Liver (tissue), 9 donors: Measurements from ENCODE around the gene FNIP1. TPM values are rescaled to one million over a fixed set of nuclear protein-coding genes. Genes with fewer than 3 reads are reported as not detected.
A peak's percentile ranks its signal among the peaks of the same experiment; 100 is the strongest.

Experiments
- DNase-seq: peaks from one replicate; pipeline ENCODE4 v3.0.0-alpha.2; 2017; ENCODE audit warnings: low spot score
- H3K27ac ChIP-seq, 2 donors: one replicate each; pipeline ENCODE4 v1.7.0; 2013; ENCODE audit warnings: inconsistent platforms in 2 of 2, low read length in 2 of 2, control low read depth in 1 of 2, low read depth in 1 of 2, mild to moderate bottlenecking in 1 of 2
- H3K27me3 ChIP-seq, 4 donors: one replicate each; pipeline versions ENCODE4 v1.6.1 to v1.7.0; 2013; ENCODE audit warnings: low read length in 3 of 4, inconsistent platforms in 1 of 4, mild to moderate bottlenecking in 1 of 4, moderate library complexity in 1 of 4; ENCODE audit not compliant: control insufficient read depth in 4 of 4, insufficient read depth in 4 of 4
- H3K36me3 ChIP-seq, 4 donors: one replicate each; pipeline versions ENCODE4 v1.6.1 to v1.7.0; 2013; ENCODE audit warnings: low read length in 3 of 4, mild to moderate bottlenecking in 3 of 4, low read depth in 1 of 4, moderate library complexity in 1 of 4; ENCODE audit not compliant: control insufficient read depth in 4 of 4, insufficient read depth in 3 of 4
- H3K4me1 ChIP-seq, 4 donors: one replicate each; pipeline versions ENCODE4 v1.6.1 to v1.7.0; 2013; ENCODE audit warnings: low read length in 3 of 4, mild to moderate bottlenecking in 3 of 4, moderate library complexity in 1 of 4; ENCODE audit not compliant: control insufficient read depth in 4 of 4, insufficient read depth in 4 of 4
- H3K4me3 ChIP-seq, 3 donors: one replicate each; pipeline versions ENCODE4 v1.6.1 to v1.7.0; 2013; ENCODE audit warnings: low read length in 3 of 3, control low read depth in 1 of 3, low read depth in 1 of 3, mild to moderate bottlenecking in 1 of 3
- H3K9ac ChIP-seq, 2 donors: one replicate each; pipeline ENCODE4 v1.7.0; 2013; ENCODE audit warnings: low read length in 2 of 2, mild to moderate bottlenecking in 2 of 2, moderate library complexity in 2 of 2, control low read depth in 1 of 2, low read depth in 1 of 2
- H3K9me3 ChIP-seq, 4 donors: one replicate each; pipeline versions ENCODE4 v1.6.1 to v1.7.0; 2013; ENCODE audit warnings: low read length in 3 of 4; ENCODE audit not compliant: control insufficient read depth in 4 of 4
- EGR1 ChIP-seq, 2 donors: IDR thresholded peaks; 2 replicates each; pipeline ENCODE4 v1.6.1; 2016 to 2018; ENCODE audit warnings: antibody characterized with exemption in 2 of 2, low read depth in 2 of 2
- GABPA ChIP-seq, 2 donors: IDR thresholded peaks in 1 of 2; conservative IDR thresholded peaks in 1 of 2; 2 replicates each; pipeline ENCODE4 v1.6.1; 2016; ENCODE audit warnings: antibody characterized with exemption in 2 of 2, mild to moderate bottlenecking in 1 of 2, moderate library complexity in 1 of 2
- HNF4A ChIP-seq, 2 donors: conservative IDR thresholded peaks; 2 replicates each; pipeline ENCODE4 v1.6.1; 2016; ENCODE audit warnings: antibody characterized with exemption in 2 of 2, mild to moderate bottlenecking in 2 of 2
- RAD21 ChIP-seq, 2 donors: IDR thresholded peaks; 2 replicates each; pipeline ENCODE4 v1.6.1; 2016; ENCODE audit warnings: antibody characterized with exemption in 2 of 2, mild to moderate bottlenecking in 2 of 2
- RXRA ChIP-seq, 2 donors: IDR thresholded peaks; 2 replicates each; pipeline ENCODE4 v1.6.1; 2017 to 2018; ENCODE audit warnings: antibody characterized with exemption in 2 of 2, mild to moderate bottlenecking in 1 of 2
- SP1 ChIP-seq: IDR thresholded peaks from 2 replicates; pipeline ENCODE4 v1.6.1; 2018; ENCODE audit warnings: antibody characterized with exemption, mild to moderate bottlenecking
- YY1 ChIP-seq: IDR thresholded peaks from 2 replicates; pipeline ENCODE4 v1.6.1; 2016; ENCODE audit warnings: antibody characterized with exemption, mild to moderate bottlenecking
- WGBS: extraction: QIAGEN DNeasy Blood & Tissue Kit; methylation state at CpG from one replicate; pipeline ENCODE4 v1.1.7; 2013; 5-methylcytosine and 5-hydroxymethylcytosine counted together
- polyA plus RNA-seq, 2 donors: library from polyadenylated mRNA; stranded (reverse) in 1 of 2; unstranded in 1 of 2; fragments of 200-250 nt in 1 of 2; fragments of >200 nt in 1 of 2; fragmentation: Nextera tagmentation in 1 of 2; extraction: Ambion mirVana in 1 of 2; gene quantifications; one replicate each; pipeline versions ENCODE4 v1.2.1 to v1.2.3, GENCODE V29; 2013 to 2015
- total RNA-seq, 2 donors: library from RNA; depleted of rRNA; stranded (reverse); fragments of >200 nt; gene quantifications; one replicate each; pipeline ENCODE4 v1.2.3, GENCODE V29; 2014
- TF ChIP-seq, protein P1 (sequence below): IDR thresholded peaks from 2 replicates; pipeline ENCODE4 v1.6.1; 2016; ENCODE audit warnings: antibody characterized with exemption
- TF ChIP-seq, protein P2 (sequence below): IDR thresholded peaks from 2 replicates; pipeline ENCODE4 v1.6.1; 2016; ENCODE audit warnings: antibody characterized with exemption, mild to moderate bottlenecking
- TF ChIP-seq, protein P3 (sequence below): IDR thresholded peaks from 2 replicates; pipeline ENCODE4 v1.6.1; 2016; ENCODE audit warnings: antibody characterized with exemption
- TF ChIP-seq, protein P4 (sequence below): fragments of 150-350 bp; IDR thresholded peaks from 2 replicates; pipeline ENCODE4 v1.5.1; 2017; ENCODE audit warnings: improper control_type of control experiment, low read depth, low read length; ENCODE audit not compliant: missing input control
- donor health status: healthy.
- donor health status: healthy.
- donor health status: healthy.
- donor health status: healthy.
- donor health status: healthy.

Gene FNIP1
- total and polyA plus RNA-seq, 4 donors, result 3.7 to 34.0 (median 13.8) TPM

DNA sequence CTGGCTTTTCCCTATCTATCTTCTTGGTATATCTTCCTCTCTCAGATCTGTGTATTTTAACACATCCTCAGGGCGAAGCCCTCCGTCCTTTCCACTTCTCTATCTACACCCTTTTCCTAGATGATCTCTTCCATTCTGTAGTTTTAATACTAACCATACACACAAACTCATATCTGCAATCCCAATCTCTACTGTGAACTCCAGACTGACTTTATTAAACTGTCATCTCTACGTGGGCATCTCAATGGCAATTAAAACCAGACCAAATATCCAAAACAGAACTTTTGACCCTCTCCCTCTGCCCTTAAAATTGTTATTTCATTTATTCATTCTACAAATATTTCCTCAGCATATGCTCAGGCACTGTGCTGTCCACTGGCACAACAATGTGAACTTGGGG is 7.1 kb downstream of the FNIP1 start (continued):
- TF ChIP-seq, protein P1, sequence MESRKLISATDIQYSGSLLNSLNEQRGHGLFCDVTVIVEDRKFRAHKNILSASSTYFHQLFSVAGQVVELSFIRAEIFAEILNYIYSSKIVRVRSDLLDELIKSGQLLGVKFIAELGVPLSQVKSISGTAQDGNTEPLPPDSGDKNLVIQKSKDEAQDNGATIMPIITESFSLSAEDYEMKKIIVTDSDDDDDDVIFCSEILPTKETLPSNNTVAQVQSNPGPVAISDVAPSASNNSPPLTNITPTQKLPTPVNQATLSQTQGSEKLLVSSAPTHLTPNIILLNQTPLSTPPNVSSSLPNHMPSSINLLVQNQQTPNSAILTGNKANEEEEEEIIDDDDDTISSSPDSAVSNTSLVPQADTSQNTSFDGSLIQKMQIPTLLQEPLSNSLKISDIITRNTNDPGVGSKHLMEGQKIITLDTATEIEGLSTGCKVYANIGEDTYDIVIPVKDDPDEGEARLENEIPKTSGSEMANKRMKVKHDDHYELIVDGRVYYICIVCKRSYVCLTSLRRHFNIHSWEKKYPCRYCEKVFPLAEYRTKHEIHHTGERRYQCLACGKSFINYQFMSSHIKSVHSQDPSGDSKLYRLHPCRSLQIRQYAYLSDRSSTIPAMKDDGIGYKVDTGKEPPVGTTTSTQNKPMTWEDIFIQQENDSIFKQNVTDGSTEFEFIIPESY, result no peak

DNA sequence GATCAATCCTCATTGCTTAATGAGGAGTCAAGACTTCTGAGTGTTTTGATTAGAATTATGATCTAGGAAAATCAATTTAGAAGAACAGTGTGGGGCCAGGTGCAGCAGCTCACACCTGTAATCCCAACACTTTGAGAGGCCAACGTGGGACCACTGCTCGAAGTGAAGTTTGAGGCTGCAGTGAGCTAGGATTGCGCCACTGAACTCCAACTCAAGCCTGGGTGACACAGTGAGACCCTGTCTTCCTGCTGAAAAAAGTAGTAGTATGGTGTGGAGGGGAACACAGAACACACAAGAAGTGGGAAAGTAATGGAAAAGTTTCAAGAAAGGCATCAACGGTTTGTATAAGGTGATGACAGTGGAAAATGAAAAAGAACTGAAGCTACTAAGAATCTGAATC is 9.1 kb downstream of the FNIP1 start:
- TF ChIP-seq SP1 (no peak), RAD21 (IDR thresholded peaks at IDR 0.05) (no peak), HNF4A (conservative IDR thresholded peaks at IDR 0.05) (no peak), YY1 (no peak), RXRA (IDR thresholded peaks at IDR 0.05) (no peak), GABPA (IDR thresholded peaks at IDR 0.05 in 1 of 2, conservative IDR thresholded peaks at IDR 0.05 in 1 of 2) (no peak), EGR1 (IDR thresholded peaks at IDR 0.05; ENCODE audit: low read depth in 2 of 2) (no peak)
- TF ChIP-seq, protein P2, sequence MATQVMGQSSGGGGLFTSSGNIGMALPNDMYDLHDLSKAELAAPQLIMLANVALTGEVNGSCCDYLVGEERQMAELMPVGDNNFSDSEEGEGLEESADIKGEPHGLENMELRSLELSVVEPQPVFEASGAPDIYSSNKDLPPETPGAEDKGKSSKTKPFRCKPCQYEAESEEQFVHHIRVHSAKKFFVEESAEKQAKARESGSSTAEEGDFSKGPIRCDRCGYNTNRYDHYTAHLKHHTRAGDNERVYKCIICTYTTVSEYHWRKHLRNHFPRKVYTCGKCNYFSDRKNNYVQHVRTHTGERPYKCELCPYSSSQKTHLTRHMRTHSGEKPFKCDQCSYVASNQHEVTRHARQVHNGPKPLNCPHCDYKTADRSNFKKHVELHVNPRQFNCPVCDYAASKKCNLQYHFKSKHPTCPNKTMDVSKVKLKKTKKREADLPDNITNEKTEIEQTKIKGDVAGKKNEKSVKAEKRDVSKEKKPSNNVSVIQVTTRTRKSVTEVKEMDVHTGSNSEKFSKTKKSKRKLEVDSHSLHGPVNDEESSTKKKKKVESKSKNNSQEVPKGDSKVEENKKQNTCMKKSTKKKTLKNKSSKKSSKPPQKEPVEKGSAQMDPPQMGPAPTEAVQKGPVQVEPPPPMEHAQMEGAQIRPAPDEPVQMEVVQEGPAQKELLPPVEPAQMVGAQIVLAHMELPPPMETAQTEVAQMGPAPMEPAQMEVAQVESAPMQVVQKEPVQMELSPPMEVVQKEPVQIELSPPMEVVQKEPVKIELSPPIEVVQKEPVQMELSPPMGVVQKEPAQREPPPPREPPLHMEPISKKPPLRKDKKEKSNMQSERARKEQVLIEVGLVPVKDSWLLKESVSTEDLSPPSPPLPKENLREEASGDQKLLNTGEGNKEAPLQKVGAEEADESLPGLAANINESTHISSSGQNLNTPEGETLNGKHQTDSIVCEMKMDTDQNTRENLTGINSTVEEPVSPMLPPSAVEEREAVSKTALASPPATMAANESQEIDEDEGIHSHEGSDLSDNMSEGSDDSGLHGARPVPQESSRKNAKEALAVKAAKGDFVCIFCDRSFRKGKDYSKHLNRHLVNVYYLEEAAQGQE, result no peak
- TF ChIP-seq, protein P3, sequence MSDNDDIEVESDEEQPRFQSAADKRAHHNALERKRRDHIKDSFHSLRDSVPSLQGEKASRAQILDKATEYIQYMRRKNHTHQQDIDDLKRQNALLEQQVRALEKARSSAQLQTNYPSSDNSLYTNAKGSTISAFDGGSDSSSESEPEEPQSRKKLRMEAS, result no peak
- DNase-seq, result no peak
- no peak overlapping the region for H3K27ac ChIP-seq
- no peaks in the 10 kb centered on the region for H3K27me3 ChIP-seq
- no peak overlapping the region for H3K4me3 ChIP-seq
- H3K4me1 ChIP-seq, result peaks cover 0 to 12% (median 4%) of the 10 kb centered on the region in 4 donors
- H3K9ac ChIP-seq, result no peak overlapping the region
- H3K9me3 ChIP-seq, result no peaks in the 10 kb centered on the region
- H3K36me3 ChIP-seq, result no peaks in the 10 kb centered on the region
- 82% methylated on average over 4 of the region's 4 CpGs for whole genome bisulfite sequencing

DNA sequence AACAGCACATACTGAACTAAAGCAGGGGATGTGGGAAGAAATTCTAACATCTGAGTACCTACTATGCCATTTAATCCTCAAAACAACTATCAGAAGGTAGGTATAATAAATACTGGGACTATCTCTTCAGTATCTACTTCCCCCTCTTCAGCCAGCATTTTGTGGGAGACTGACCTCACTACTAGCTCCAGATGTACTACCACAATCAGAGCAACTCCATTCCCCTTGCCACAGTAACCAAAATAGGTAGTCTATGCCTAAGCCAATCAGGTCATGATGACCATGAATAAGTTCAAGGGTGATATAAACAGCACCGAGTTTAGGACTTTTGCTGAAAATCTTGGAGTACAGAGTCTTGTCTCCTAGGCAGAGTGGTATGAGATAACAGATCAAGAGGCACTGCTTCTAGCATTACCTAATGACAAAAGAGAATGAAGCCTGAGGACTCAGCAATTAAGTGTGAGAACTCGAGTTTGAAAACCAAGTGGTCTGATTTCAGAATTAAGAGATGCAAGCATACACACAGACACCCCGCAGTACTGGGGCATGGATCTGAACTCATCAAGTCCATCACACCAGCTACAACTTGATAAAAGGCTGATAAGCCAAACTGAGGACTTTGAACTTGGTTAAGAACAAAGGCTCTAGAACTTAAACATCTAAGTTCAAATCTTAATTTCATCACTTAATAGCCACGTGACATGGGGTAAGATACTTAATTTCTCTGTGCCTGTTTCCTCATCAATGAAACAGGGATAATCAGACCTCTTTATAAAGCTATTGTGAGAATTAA is 9.7 kb downstream of the FNIP1 start:
- WGBS, result 55% methylated on average over 4 of the region's 4 CpGs
- TF ChIP-seq RXRA (IDR thresholded peaks at IDR 0.05) (peak in 1 of 2 donors; percentile 4), HNF4A (conservative IDR thresholded peaks at IDR 0.05) (peak; percentile 46 to 54), GABPA (IDR thresholded peaks at IDR 0.05 in 1 of 2, conservative IDR thresholded peaks at IDR 0.05 in 1 of 2) (no peak)
- TF ChIP-seq, protein P4, sequence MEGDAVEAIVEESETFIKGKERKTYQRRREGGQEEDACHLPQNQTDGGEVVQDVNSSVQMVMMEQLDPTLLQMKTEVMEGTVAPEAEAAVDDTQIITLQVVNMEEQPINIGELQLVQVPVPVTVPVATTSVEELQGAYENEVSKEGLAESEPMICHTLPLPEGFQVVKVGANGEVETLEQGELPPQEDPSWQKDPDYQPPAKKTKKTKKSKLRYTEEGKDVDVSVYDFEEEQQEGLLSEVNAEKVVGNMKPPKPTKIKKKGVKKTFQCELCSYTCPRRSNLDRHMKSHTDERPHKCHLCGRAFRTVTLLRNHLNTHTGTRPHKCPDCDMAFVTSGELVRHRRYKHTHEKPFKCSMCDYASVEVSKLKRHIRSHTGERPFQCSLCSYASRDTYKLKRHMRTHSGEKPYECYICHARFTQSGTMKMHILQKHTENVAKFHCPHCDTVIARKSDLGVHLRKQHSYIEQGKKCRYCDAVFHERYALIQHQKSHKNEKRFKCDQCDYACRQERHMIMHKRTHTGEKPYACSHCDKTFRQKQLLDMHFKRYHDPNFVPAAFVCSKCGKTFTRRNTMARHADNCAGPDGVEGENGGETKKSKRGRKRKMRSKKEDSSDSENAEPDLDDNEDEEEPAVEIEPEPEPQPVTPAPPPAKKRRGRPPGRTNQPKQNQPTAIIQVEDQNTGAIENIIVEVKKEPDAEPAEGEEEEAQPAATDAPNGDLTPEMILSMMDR, result no peak
- TF ChIP-seq, protein P1, result no peak
- no peak for DNase-seq

More for the DNA sequence above, 9.7 kb downstream of the FNIP1 start:
- Histone ChIP-seq H3K27me3 (no peaks in the 10 kb centered on the region), H3K27ac (no peak overlapping the region), H3K9ac (no peak overlapping the region), H3K4me1 (peaks cover 0 to 12% (median 4%) of the 10 kb centered on the region in 4 donors), H3K36me3 (no peaks in the 10 kb centered on the region), H3K9me3 (no peaks in the 10 kb centered on the region), H3K4me3 (no peak overlapping the region)
